Mesothelial cell of epicardium (in vitro differentiated cells): ENCODE measurements around the gene STARD3. TPM values are rescaled to one million over a fixed set of nuclear protein-coding genes. Genes with fewer than 3 reads are reported as not detected.
A peak's percentile ranks its signal among the peaks of the same experiment; 100 is the strongest.

Experiments used
- DNase-seq, 2 experiments: peaks; one replicate each; pipeline ENCODE4 v3.0.0; 2021; ENCODE audit warnings: low spot score in 2 of 2; ENCODE audit not compliant: unreplicated experiment in 2 of 2
- H3K27ac Mint-ChIP-seq: 2 replicates; pipeline ENCODE4 v1.8.0; 2021; ENCODE audit warnings: mixed read lengths
- H3K27me3 Mint-ChIP-seq: 2 replicates; pipeline ENCODE4 v1.8.0; 2021; ENCODE audit warnings: low read depth, mixed read lengths
- H3K36me3 Mint-ChIP-seq: 2 replicates; pipeline ENCODE4 v1.8.0; 2021; ENCODE audit warnings: mixed read lengths
- H3K4me1 Mint-ChIP-seq: 2 replicates; pipeline ENCODE4 v1.8.0; 2021; ENCODE audit warnings: mixed read lengths
- H3K4me3 Mint-ChIP-seq: 2 replicates; pipeline ENCODE4 v1.8.0; 2021; ENCODE audit warnings: mild to moderate bottlenecking, moderate library complexity, mixed read lengths
- H3K9me3 Mint-ChIP-seq: 2 replicates; pipeline ENCODE4 v1.8.0; 2021; ENCODE audit warnings: mixed read lengths
- CTCF ChIP-seq: fragments of 200-600 bp; sonication (generic); IDR thresholded peaks from one replicate; pipeline ENCODE4 v1.5.0; 2021; ENCODE audit warnings: antibody characterized with exemption; ENCODE audit not compliant: unreplicated experiment
- total RNA-seq: library from RNA; stranded (reverse); gene quantifications from 3 replicates; pipeline ENCODE4 v1.2.1, GENCODE V29; 2021

Gene STARD3
- total RNA-seq, 1 donor from 2014 or later, result 56.2 TPM

- Mint-ChIP-seq H3K4me3 (no peak overlapping the region), H3K27me3 (peaks cover 96% of the 10 kb centered on the region), H3K36me3 (no peaks in the 10 kb centered on the region), H3K4me1 (peaks cover 4% of the 10 kb centered on the region), H3K9me3 (no peaks in the 10 kb centered on the region), H3K27ac (no peak overlapping the region)
- DNase-seq, result no peak
- TF ChIP-seq CTCF, result no peak
Observed at GRCh38 chr17:39612291-39612894, 24.6 kb upstream of the STARD3 start.

GRCh38 chr17:39612935-39613464 lies 23.9 kb upstream of the STARD3 start:
- TF ChIP-seq CTCF, result no peak
- peaks cover 4% of the 10 kb centered on the region for H3K4me1 Mint-ChIP-seq
- peaks cover 93% of the 10 kb centered on the region for H3K27me3 Mint-ChIP-seq
- no peak overlapping the region for H3K4me3 Mint-ChIP-seq
- H3K27ac Mint-ChIP-seq, result no peak overlapping the region
- H3K36me3 Mint-ChIP-seq, result no peaks in the 10 kb centered on the region
- no peak for DNase-seq
- H3K9me3 Mint-ChIP-seq, result no peaks in the 10 kb centered on the region

- Mint-ChIP-seq H3K4me1 (no peaks in the 10 kb centered on the region), H3K9me3 (no peaks in the 10 kb centered on the region), H3K27ac (no peak overlapping the region), H3K36me3 (no peaks in the 10 kb centered on the region), H3K27me3 (peaks cover 92% of the 10 kb centered on the region), H3K4me3 (no peak overlapping the region)
- DNase-seq, result no peak
- TF ChIP-seq CTCF, result no peak
Observed at GRCh38 chr17:39614545-39615157, 22.3 kb upstream of the STARD3 start.

- no peak overlapping the region for H3K4me3 Mint-ChIP-seq
- no peak for TF ChIP-seq CTCF
- no peaks in the 10 kb centered on the region for H3K36me3 Mint-ChIP-seq
- no peak for DNase-seq
- no peaks in the 10 kb centered on the region for H3K4me1 Mint-ChIP-seq
- peaks cover 91% of the 10 kb centered on the region for H3K27me3 Mint-ChIP-seq
- H3K27ac Mint-ChIP-seq, result no peak overlapping the region
- no peaks in the 10 kb centered on the region for H3K9me3 Mint-ChIP-seq
Observed at GRCh38 chr17:39615434-39615833, 21.5 kb upstream of the STARD3 start.

- H3K27me3 Mint-ChIP-seq, result peaks cover 91% of the 10 kb centered on the region
- H3K36me3 Mint-ChIP-seq, result no peaks in the 10 kb centered on the region
- H3K4me3 Mint-ChIP-seq, result peak overlapping the region; percentile 40
- DNase-seq, result no peak
- H3K27ac Mint-ChIP-seq, result no peak overlapping the region
- H3K9me3 Mint-ChIP-seq, result no peaks in the 10 kb centered on the region
- H3K4me1 Mint-ChIP-seq, result peaks cover 1% of the 10 kb centered on the region
- TF ChIP-seq CTCF, result no peak
Observed at GRCh38 chr17:39617100-39617445, 19.9 kb upstream of the STARD3 start.
